Adrenal gland (tissue), 5 donors: ENCODE measurements around the gene SLC39A7.

Experiments
- POLR2A ChIP-seq, 2 donors: fragments of 450-650 bp; IDR thresholded peaks; one replicate each; pipeline ENCODE4 v1.6.1; 2017; ENCODE audit warnings: antibody characterized with exemption in 2 of 2, mild to moderate bottlenecking in 2 of 2, moderate library complexity in 1 of 2
- TF ChIP-seq, protein P1 (sequence below), 6 experiments: fragments of 450-650 bp in 4 of 6; fragments of 200-600 bp in 2 of 6; sonication (generic) in 1 of 6; IDR thresholded peaks; 1 replicate in 5 of 6; 2 replicates in 1 of 6; pipeline versions ENCODE4 v1.5.1 to v1.8.0; 2016 to 2021; ENCODE audit warnings: antibody characterized with exemption in 6 of 6, mild to moderate bottlenecking in 2 of 6, moderate library complexity in 1 of 6
- donor health status: DM: no; HTN: no; CAD: no.

DNA sequence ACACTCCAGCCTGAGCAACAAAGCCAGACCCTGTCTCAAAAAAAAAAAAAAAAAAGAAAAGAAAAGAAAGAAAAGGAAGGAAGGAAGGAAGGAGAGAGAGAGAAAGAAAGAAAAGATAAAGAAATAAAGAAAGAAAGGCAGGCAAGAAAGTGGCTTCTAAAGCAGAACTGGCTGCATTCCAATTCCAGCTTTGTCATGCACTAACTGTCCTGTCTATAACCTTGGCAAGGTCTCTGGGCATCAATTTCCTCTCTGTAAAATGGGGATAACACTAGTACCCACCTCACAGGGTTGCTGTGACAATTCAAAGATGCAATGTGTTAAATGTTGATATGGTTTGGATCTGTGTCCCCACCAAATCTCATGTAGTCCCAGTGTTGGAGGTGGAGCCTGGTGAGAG is 35.7 kb downstream of the SLC39A7 start:
- TF ChIP-seq, protein P1, sequence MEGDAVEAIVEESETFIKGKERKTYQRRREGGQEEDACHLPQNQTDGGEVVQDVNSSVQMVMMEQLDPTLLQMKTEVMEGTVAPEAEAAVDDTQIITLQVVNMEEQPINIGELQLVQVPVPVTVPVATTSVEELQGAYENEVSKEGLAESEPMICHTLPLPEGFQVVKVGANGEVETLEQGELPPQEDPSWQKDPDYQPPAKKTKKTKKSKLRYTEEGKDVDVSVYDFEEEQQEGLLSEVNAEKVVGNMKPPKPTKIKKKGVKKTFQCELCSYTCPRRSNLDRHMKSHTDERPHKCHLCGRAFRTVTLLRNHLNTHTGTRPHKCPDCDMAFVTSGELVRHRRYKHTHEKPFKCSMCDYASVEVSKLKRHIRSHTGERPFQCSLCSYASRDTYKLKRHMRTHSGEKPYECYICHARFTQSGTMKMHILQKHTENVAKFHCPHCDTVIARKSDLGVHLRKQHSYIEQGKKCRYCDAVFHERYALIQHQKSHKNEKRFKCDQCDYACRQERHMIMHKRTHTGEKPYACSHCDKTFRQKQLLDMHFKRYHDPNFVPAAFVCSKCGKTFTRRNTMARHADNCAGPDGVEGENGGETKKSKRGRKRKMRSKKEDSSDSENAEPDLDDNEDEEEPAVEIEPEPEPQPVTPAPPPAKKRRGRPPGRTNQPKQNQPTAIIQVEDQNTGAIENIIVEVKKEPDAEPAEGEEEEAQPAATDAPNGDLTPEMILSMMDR (IDR thresholded peaks at IDR 0.05) = no peak
- no peak for TF ChIP-seq POLR2A (IDR thresholded peaks at IDR 0.05)
